TTC549 (cell line): ENCODE measurements around the gene P2RY2.

Source experiments
- FAIRE-seq: peaks from 2 replicates; lab custom pipeline; 2012; peaks lifted over from hg19 to GRCh38; lab: Jason Lieb, UNC

Gene P2RY2

DNA sequence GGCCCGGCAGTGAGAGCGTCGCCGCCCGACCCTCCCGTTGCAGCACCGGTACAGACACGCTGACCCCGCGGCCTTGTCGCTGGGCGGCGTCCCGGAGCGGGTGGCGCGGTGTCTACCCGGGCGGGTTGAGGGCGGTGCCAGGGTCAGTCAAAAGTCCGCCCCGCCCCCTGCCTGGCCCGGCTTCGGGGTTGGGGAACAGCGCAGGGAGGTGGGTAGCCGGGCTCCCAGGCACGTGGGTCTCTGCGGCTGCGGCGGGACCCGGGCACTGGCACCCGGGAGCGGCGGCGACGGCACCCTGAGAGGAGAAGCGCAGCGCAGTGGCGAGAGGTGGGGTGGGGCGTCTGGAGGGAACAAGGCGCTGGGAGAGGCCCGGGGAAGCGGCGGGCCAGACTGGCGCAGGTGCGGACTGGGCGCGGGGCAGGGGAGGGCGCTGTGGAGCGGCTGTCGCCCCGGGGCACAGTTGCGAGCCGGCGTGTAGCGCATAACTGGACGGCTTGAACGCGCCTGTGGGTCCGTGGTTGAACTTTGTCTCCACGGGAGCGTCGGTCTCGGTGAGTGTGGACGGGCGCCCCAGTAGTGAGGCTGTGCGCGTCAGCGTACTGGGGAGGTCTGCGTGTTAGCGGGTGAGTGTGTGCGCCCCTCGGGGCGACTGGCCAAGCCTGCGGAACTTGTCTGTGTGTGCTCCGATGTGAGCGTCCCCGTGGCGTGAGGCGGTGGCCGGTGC lies at the start of gene P2RY2:
TSS of gene P2RY2 (plus strand) at position 176 of the 724 bp plus-strand sequence. CDS start 15,879 bp downstream, outside the sequence.
- no peak for FAIRE-seq

GRCh38 chr11:73168925-73169579 lies 49.0 kb upstream of the P2RY2 start:
- no peak for FAIRE-seq

DNA sequence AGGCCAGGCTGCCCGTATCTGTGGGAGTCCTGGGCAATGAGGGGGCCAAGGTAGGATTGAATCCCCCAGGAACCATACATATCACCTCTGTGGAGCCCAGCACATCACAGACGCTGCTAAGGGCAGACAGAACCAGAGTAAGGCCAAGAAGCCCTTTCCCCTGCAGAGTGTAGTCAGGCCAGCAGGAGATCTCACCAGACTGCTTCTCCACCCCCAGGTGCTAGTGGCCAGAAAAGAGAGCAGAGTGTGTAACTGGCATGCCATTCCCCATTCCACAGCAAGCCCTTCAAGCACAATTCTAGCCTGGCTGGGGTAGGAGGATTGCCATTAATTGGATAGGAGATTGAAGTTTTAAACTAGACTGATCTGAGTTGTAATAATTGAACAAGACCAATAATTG lies 47.9 kb upstream of the P2RY2 start:
- FAIRE-seq = no peak

GRCh38 chr11:73171436-73172161 lies 46.5 kb upstream of the P2RY2 start:
- FAIRE-seq = no peak

DNA sequence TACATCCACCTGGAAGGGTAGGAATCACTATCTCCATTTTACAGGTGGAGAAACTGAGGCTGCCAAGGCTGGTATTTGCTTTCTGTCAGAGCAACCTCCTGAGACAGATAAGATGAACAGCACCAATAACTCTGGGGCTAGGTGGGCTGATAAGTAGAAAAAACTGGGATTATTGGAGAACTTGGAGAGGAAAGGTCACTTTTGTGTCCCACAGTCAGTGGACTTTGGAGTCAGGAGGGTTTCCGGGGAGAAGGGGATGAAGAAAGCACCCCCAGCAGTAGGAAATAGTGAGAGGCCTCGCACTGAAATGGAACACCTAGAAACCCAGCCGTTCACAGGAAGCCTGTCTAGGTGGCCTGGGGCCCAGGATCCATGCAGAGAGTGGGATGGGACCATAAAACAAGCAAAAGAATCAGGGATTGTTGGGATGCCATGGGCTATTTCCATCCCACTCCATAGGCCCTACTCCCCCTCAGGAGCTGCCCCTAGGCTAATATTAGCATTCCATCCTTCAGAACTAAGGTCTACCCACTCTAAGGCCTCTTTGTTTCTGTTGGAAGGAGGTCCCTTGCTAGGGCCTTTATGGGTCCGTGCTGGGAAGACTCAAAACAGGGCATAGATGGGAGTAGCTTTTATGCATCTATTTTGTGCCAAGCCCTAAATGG lies 45.0 kb upstream of the P2RY2 start:
- no peak for FAIRE-seq

GRCh38 chr11:73173755-73174494 lies 44.2 kb upstream of the P2RY2 start:
- FAIRE-seq = no peak

DNA sequence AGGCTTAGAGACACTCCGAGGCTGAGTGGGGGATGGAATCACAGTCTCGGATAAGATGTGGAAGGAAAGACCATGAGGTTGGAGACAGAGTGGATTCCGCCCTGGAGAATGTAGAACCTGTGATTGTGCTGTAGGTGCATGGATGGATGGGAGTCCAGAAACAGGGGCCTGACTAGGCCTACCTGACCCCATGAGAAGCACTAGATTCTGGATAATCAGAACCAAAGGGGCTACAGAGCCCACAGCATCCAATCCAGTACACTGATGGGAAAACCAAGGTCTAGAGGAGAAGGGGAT lies 43.6 kb upstream of the P2RY2 start:
- no peak for FAIRE-seq

- FAIRE-seq = no peak
Observed at GRCh38 chr11:73175551-73176144, 42.4 kb upstream of the P2RY2 start.

DNA sequence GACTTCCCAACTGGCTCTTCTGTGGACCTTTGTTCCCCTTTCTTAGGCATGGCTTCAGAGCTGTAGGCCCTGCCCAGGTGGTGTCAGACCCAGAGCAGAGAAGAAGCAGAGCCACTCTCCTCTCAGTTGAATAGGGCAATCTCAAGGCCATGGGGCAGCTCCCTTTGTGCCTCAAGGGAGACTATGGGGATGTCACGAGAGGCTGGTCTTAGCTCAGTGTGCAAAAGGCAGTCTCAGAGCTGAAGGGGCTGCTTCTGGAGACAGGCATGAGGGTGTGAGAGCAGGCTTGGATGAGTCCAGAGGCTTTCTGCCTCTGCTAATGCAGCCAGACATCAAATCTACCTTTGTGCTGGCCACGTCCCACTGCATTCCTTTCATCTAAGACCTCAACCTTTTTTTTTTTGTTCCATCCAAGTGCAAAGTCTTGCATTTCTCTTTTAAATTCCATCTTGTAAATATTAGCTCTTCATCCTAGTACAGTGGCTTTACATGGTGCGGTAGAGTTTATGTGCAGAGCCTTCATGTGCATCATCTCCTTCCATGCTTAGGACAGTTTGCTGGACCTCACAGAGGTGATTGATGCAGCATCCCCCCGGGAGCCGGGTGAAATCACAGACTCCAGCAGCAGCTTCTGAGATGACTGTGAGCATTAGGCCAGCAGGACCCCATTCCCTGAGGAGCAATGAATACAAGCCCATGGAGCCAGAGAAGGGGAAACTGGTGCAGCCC lies 41.8 kb upstream of the P2RY2 start:
- FAIRE-seq = no peak

DNA sequence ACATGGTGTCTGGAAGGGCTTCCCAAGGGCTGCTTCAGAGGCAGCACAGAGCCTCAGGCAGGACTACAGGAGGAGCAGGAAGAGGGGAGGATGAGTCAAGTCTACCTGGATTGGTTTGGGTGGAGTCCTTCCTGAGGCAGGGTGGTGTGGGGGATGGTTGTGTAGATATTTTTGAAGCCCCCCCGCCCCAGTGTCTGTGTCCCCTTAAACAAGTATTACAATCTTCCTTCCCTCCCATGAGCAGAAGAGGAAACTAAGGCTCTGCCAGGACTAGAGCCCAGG lies 41.3 kb upstream of the P2RY2 start:
- no peak for FAIRE-seq

DNA sequence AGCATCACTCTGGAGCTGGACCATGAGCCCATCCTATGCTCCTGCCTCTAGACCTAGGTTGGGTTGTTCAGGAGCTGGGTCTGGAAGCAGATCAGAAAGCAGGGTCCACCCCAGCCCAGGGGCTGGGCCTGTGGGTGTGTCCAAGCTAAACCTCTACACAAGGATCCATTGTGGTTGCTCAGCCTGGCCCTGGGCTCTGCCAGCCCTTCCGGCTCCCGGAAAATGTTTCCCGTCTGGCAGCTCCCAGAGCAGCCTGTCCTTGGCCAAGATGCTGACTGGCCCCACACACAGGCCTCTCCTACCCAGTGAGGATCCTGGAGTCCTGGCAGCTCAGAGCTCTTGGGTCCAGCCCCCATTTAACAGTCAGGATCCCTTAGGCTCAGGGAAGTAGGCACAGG lies 40.7 kb upstream of the P2RY2 start:
- FAIRE-seq = no peak

DNA sequence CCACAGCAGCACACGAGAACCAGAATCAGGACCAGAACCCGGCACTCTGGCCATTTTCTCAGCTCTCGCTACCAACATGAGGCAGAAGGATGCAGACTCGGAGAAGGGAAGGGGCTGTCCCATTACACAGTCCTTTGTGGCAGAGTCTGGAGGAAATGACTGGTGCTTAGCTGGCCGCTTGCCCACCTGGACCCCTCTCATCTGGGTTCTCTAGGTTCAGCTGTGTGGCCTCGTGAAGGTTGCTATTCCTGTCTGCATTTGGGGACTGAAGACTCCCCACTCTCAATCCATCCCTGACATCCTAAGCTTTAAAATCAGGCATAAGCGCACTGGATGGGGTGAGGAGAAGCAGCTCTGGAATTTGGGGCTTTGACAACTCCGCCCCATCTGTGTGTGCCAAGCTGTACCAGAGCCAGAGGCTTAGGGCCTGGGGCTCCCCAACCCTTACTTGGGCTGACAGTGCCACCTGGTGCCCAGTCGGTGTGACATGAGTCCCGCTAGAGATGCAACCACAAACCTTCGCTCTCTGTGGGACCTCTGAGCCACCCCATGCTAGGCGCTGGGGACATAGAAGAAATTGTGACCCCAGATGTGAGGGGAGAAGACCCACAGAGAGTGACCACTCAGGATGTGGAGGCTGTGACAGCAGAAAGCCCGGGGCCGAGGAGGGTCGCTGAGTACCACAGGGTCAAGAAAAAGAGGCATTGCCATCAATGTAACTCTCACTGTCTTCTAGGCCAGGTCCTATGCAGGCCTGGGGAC lies 40.1 kb upstream of the P2RY2 start:
- no peak for FAIRE-seq

DNA sequence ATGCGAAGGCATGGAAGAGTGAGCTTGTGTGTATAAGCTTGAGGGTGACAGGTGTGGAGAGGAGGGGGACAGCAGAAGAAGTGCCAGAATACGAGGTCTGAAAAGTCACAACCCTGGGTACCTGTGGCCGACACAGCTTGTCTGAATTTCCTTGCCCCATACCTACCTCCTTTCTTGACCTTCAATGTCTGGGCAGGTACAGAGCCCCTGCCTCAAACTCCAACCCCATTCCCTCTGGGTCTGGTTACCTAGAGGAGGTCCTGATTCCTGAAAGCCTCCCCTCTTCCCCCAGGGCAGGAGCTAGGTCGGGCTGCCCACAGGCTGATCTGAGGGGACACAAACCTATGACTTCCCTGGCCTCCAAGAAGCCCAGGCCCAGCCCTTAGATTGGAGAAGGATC lies 39.4 kb upstream of the P2RY2 start:
- FAIRE-seq = no peak

DNA sequence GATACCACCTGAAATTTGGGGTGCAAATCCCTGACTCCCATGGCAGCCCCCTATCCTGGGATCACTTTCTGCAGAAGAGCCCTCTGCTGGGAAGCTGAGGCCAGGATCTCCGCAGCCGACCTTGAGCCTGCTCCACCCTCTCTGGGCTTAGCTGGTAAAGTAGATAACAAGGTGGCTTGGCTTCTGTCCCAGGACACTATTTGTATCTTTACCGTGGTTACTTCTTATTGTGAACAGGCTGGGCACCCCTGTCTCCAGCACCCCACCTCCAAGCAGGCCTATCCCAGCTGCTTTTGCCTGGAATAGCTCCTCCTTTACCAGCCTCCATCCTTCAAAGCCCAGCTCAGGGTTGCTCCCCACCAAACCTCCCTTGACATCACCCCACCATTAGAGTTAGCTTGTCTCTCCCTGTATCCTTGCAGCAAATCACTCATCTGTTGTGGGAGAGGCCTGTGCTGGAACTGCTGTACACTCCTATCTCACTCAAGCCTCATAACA lies 35.2 kb upstream of the P2RY2 start:
- FAIRE-seq = no peak

GRCh38 chr11:73184953-73185671 lies 33.0 kb upstream of the P2RY2 start:
- no peak for FAIRE-seq

DNA sequence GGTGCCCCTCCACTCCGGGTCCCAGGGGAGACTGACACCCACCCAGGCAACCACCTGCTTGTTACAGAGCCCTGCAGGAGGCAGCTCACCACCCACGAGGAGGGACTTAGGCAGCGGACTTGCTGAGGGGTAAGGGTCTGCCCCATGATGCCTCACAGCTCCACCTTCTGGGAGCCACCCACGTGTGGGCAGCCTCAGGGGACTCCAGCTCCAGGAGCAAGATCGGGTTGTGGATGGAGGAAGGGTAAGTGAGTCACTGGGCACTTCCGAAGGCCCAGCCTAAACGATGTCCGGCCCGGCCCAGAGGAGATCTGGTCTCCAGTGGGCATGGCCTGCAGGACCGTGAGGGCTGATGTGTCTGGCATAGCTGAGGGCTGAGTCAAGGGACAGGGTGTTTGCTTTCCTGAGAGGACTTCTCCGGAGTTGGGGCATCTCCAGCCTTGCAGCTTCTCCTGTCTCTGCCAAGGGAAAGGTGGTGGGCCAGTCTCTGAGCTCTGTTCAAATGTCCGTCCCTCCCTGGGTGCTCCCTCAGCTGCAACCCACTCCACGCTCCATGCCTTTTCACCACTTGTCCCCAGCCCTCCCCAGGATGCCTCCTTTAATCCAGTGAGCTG lies 32.3 kb upstream of the P2RY2 start:
- FAIRE-seq = no peak

DNA sequence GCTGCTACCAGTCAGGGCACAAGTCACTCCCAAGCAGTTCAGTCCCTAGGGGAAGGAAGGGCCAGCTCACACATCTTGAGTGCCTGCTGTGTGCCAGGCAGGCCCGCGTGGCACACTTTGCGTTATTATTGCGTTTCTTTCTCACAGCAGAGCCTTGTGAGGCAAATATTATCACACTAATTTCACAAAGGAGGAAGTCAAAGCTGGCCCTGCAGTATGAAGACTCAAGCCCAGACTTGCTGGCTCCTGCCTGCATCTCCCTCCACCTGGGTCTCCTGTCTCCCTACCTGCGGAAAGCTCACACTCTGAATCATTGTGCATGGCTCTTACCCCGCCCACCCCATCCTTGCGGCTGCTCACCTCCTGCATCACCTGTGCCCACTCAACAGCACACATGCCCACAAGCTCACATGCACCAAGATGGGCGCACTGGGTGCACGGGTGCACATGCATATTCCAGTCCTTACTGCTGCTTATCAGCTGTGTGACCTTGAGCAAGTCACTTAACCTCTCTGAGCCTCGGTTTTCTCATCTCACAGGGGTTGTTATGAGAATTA lies 31.7 kb upstream of the P2RY2 start:
- FAIRE-seq = no peak

DNA sequence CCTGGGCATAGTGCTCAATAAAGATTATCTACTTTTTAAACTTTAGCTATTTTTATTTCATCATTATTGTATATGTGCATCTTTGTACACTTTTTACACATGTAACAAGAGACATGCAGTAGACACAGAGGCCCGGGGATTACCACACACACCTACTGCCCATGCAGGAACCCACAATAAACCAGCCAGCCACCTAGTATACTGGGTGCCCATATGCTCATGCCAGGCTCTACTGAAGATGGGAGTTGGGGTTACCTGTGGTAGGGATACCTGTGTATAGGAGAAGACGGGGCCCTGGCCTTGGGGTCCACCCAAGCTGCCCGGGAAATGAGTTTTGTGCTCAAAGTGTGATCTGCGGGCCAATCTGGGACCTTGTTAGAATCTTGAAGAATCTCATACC lies 31.2 kb upstream of the P2RY2 start:
- no peak for FAIRE-seq

GRCh38 chr11:73187854-73188253 lies 30.2 kb upstream of the P2RY2 start:
- FAIRE-seq = no peak
